AML-193 (cell line): ENCODE measurements around the gene ETFA.
"Not testable (repeated sequence)": the region's sequence is repeated elsewhere in the genome, so short reads cannot be mapped to it uniquely, and the experiment has no call there.

ENCODE experiments used
- DNase-seq, 2 experiments: peaks; one replicate each; lab custom pipeline; 2025; lab: John Stamatoyannopoulos, UW

Gene ETFA

DNA sequence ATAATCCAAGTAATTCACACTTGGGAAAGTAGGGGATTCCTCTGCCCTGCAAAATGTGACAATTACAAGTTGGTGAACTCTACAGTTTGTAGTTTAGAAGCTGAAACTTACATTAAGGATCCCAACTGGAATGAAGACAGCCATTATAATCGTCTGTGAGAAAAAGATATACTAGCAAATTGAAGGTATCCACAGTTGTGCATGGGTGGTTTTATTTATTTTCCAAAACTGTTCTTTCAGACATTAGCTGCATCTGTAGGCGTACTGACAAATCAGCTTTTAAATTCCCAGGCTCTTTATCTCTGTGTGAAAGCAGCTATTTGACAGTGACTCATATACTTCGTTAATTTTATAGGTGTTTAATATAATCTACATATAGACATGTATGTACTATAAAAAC lies 12.8 kb upstream of the ETFA start:
- DNase-seq, result no peak

DNA sequence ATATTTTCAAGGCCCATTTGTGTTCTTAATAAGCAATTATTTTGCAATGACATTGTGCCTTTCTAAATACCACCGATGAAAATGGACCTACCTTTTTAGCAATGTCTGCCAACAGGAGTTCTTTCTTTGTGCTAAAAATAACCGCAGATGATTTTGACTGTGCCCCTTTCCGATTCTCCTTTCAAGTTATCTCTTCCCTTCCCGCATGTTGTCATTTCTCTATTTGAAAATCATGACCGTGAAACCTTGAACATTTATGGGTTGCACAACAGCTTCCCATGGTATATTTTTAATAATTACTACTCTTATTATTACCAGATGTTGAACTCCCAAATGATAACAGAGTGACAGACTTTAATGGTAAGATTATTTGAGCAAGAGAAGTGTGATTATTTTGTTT lies 10.3 kb upstream of the ETFA start:
- DNase-seq, result no peak

DNA sequence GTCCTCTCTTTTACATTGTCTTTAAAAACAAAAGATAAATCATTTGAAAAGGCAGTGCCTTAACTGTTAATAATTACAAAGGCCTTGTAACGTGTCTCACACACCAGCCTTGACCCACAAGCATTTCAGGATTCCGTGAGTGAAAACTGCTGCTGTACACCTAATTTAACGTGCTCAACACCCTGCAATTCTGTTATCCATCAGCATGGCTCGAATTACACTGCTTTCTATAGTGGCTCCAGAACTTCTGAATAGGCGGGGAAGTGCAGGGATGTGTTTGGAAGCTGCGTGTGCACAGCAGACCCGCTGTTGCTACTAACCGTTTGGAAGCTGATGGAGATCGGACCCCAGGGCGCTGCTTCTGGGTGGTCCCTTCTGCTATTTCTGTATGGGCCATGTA lies 9.9 kb upstream of the ETFA start:
- no peak for DNase-seq

DNA sequence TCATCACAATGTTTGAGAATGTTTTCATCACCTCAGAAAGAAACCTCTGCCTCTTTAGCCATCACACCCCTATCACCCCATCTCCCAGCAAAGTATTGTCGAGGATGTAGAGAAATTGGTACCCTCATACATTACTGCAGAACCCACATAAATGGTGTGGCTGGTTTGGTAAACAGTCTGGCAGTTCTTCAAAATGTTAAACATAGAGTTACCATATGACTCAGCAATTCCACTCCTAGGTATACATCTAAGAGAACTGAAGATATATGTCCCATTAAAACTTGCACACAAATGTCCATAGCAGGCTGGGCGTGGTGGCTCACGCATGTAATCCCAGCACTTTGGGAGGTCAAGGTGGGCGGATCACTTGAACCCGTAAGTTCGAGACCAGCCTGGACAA lies 8.7 kb upstream of the ETFA start:
- no peak for DNase-seq

DNA sequence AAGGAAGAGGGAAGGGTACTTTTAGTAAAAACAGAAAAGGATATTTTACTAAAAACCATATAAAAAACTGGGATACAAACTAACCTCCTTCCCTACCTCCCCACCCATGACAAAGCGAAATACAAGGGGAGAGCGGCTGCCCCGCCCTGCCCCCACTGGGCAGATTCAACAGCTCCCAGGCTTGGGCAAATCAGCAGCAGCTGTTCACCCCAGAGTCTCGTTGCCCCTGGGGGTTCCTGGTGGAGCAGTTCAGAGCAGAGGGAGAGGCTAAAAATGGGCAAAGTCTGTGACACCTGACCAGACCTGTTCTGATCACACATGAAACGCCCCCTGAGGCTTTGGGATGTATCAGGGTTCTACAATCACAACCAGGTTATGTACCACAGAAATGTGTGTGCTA lies 2.5 kb upstream of the ETFA start:
- DNase-seq, result no peak

DNA sequence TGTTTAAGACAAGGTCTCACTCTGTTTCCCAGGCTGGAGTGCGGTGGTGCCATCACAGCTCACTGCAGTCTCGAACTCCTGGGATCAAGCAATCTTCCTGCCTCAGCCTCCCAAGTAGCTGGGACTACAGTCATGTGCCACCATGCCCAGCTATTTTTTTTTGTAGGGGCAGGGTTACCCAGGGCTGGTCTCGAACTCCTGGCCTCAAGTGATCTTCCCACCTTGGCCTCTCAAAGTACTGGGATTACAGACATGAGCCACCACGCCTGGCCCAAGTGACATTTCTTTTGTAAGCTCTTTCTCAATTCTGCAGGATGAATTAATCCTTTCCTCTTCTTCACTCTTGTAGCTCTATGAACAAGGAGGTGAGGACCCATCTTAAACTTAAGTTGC lies 1.9 kb upstream of the ETFA start:
- not testable (repeated sequence) for DNase-seq

DNA sequence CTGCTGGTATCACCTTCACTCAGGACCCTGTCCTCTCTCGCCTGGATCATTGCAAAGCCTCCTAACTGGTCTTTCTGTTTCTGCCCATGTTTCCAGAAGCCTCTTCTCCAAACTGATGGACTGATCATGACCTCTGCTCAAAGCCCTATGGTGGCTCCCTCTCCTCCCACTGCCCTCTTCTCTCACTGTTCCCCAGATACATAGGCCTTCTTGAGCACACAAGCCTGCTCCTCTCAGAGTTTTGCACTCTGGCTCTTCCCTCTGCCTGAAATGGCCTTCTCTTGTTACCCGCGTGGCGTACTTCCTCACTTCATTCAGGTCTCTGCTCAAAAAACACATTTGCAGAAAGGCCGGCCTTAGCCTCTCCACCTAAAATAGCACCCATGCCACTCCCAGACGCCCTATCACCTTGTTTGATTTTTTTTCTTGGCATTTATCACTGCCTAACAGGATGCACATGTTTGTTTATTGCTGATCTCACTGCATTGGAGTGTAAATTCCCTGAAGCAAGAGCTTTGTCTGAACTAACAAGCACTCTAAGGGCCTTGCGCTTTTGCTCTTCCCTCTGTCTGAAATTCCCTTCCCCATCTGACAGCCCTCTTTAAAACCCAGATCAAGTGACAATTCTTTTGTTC lies 1.4 kb upstream of the ETFA start:
- no peak for DNase-seq

DNA sequence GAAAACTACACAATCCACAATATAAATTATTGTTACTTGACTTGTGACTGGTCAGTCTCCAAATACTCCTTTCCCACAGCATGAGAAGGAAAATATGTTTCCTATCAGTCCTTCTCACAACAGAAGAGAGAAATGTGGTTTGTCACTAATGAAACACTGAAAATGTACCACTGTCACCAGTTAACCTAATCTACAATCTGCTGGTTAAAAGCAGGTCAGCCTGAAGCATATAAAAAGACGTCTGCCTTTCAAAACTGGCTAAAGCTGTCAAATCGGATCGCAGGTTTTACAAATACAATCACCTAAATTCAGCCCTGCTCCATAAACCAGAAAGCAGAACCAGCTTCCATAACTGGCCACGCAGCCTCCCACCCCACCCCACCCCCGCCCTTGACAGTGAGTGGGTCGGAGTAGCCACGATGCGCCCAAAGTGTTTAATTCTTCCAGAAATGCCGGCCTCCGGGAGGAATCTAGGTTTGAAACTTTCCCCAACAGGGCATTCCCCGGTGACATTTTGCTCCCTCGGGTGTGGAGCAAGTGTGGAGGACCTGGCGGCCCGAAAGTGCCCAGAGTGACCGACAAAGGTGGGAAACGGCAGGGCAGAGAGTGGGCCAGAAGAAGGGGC lies 682 bp downstream of the ETFA start:
- peak; percentile 16 to 35 for DNase-seq

DNA sequence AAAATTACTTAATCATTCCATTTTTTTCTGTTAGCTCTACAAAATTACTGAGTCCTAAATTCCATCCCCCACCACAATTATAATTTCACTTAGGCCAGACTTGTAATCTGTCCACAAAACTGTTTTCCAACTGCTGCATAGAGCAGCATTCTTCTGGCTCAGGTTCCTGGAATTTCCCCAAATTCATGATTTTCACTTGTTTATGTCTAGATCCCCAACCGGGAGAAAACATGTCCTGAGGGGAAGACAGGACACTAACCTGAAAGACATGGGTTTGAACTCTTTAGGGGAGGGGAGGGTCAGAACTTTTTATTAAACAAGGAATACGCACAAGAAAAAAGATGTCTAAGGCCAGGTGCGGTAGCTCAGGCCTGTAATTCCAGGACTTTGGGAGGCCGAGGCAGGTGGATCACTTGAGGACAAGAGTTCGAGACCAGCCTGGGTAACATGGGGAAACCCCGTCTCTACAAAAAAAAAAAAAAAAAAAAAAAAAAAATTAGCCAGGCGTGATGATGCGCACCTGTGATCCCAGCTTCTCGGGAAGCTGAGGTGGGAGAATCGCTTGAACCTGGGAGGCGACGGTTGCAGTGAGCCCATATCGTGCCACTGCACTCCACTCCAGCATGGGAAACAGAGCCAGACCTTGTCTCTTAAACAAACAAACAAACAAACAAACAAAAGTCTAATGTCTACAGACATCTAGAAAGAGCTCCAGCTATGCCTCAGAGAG lies 1.5 kb downstream of the ETFA start:
- DNase-seq, result no peak

DNA sequence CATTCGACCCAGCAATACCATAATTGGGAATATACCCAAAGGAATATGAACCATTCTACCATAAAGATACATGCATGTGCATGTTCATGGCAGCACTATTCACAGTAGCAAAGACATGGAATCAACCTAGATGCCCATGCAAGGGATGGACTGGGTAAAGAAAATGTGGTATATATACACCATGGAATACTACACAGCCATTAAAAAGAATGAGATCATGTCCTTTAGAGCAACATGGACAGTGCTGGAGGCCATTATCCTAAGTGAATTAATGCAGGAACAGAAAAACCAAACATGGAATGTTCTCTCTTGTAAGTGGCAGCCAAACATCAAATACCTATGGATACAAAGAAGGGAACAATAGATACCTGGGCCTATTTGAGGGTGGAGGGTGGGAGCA lies 7.4 kb downstream of the ETFA start:
- DNase-seq, result no peak

DNA sequence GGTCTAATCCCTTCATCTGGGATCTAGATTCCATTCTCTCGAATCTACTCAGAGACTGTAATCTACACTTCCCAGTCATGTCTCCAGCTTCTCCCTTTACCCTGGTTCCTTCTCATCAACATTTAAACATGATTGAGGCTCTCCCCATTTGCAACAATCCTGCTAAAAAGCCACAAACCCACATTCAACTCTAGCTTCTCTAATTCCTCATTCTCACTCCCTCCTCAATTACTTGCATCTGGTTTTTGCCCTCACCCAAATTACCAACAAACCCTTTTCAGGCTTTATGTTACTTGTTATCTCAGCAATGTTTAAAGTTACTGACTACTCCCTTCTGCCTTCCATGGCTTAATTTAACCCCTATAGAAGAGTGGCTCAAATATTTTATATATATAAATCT lies 11.5 kb downstream of the ETFA start:
- peak; percentile 47 to 57 for DNase-seq

DNA sequence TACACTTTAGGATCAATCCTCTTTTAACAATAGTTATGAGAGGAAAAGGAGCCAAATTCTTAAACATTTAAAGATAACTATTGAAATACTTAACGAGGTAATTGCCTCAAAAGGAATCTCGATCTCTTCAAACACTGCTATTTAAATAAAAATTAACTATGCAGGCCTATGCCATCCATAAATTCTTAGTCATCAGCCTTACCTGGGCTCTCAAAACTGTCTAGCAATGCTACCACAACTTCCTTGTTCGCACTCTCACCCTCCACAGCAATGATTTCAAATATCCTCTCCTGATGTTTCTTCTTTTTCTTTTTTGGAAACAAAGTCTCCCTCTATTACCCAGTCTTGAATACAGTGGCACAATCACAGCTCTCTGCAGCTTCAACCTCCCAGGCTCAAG lies 12.3 kb downstream of the ETFA start:
- no peak for DNase-seq

DNA sequence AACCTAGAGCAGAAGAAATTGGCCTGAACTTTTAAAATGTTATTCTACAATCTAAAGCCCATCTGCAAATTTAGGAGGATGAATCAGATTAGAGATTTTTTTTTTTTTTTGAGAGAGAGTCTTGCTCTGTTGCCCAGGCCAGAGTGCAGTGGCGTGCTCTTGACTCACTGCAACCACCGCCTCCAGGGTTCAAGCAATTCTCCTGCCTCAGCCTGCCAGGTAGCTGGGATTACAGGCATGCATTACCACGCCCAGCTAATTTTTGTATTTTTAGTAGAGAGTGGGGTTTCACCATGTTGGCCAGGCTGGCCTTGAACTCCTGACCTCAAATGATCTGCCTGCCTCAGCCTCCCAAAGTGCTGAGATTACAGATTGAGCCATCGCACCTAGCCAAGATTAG lies 13.3 kb downstream of the ETFA start:
- DNase-seq, result not testable (repeated sequence)

DNA sequence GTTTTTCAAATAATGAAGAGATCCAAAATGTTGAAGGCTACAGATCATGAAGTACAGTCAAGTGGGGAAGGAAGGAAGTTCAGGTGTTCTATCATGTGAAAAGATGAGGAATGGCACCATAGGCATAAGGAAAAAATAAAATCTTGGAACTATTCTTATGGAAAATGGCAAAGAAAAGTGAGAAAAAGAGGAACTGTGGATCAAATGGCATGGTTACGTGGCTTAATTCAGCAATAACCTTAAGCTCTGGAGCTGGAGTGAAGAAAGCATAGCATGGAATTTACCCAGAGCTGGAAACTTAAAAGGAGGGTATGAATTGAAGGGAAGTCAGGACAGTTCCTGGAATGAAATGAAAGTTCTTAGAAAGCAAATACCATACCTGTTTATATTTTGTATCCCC lies 14.4 kb downstream of the ETFA start:
- DNase-seq, result no peak

DNA sequence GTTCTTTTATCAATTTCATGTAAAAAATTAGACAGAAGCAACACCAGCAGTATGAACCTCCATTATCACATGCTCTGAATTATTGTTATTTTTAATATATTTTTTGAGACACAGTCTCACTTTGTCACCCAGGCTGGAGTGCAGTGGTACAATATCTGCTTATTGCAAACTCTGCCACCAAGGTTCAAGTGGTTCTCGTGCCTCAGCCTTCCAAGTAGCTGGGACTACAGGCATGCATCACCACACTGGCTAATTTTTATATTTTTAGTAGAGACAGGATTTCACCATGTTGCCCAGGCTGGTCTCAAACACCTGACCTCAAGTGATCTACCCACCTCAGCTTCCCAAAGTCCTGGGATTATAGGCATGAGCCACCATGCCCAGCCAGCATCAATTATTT lies 16.8 kb downstream of the ETFA start:
- not testable (repeated sequence) for DNase-seq

DNA sequence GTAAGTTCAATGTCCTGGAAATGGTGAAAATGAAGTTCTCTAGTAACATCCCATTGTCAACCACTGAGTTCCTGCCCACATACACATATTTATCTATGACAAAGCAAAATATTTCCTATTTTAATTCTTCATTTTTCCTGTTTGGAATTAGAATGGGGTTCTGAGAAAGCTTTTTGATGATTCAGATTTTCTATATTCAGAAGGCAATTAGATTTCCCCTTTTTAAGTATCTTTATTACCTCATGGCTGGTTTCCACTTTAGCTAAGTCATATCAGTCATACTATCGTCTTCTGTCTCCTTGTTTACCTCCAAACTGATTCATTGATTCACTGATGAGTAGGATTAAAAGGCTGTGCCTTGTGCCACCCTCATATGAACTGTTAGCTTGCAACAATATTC lies 17.9 kb downstream of the ETFA start:
- DNase-seq, result no peak

DNA sequence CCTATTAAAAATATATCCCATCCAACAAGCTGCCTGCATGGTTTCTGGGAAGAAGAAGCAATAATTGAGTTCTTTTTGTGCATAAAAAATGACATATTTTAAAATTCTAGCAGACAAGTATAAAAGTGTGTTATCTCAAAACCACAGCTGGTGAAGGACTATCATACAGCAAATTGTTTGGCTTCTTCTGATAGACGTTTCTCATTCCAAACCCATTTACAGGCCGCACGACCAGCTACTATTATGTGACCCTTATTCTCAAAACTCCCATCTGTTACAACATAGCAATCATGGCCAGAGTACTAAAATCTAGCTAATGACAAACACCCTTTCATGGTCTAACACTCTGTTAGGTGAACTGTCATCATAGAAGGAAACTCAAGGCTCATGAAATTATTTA lies 21.7 kb downstream of the ETFA start:
- DNase-seq, result no peak

DNA sequence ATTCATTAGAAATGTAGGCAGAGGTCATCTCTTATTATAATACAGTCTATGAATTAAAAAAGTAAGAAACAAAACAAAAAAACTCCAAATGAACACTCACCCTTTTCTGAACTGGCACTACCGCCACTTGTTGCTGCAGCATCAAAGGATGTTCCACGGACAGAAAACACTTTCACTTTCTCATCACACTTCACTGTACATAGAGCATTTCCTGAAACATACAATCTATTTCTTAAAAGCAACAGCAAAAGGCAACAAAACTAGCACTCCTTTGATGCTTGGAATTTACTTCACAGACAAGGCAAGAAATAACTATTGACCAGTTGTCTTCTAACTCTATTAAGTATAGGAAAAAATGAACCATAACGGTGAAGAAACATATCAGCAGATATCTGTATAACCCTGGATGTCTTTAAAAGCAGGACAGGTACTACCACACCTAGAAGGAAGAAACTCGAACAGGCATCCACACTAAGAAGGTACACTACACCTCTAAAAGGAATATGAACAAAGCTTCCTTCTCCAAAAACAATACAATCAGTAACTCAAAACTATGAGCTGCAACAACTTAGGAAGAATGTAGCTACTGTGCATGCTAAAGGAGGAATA lies 24.9 kb downstream of the ETFA start:
- DNase-seq, result no peak

DNA sequence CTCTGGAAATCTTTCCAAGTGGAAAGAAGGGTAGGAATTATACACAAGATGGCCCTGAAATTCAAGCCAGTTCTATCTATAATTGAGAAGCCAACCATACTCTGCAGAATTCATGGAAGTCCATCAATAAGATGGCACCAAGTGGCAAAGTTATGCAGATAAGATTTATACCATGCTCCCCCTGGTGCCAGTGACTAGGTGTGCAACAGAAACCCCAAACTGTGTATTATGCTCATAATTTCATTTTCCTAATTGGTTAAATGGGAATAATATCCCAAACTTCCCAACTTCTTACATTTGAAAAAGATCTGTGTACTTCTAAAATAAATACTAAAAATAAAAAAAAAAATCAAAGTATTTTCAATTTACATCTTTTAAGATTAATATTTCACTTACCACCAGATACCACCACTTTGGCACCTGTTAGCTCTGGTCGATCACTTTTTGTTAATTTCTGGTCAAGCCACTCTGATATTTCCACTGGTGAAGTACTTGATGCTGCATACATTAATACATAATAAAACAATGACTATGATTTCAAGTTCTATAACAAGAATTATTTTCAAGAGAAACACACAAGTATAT lies 25.9 kb downstream of the ETFA start:
- DNase-seq, result peak in 1 of 2 experiments; percentile 27

DNA sequence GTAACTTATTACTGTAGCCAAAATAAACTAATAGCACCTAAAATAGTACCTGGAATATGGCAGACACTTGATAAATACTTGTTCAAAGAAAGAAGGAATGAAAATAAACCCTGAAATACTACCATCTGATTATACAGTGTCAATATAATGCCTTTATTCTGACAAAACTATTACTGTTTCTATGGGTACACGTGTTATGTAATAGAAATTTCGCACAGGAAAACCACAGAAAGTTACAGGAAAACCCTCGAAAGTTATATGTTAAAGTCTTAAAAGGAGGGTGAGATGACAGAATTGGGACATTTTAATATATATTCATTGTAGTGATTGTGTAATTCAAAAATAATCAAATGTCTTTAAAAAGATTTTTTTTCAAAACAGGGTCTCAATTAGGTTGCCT lies 28.8 kb downstream of the ETFA start:
- peak; percentile 42 to 46 for DNase-seq

DNA sequence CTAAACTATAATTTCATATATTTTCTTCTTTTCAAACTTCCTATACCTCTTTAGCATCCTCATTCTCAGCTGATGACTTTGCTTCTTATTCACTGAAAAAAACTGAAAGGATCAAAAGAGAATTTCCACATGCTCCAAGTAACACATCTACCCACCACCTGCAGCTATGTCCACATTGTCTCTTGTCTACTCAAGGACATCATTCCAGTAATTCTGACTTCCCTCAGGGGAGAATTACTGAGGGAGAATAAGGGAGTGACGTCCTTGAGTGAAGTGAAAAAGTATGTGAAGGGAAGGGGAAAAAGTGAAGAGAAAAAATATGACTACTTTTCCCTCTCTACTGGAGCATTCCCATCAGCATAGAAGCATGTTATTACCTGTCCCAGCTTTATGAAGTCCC lies 32.6 kb downstream of the ETFA start:
- DNase-seq, result no peak

DNA sequence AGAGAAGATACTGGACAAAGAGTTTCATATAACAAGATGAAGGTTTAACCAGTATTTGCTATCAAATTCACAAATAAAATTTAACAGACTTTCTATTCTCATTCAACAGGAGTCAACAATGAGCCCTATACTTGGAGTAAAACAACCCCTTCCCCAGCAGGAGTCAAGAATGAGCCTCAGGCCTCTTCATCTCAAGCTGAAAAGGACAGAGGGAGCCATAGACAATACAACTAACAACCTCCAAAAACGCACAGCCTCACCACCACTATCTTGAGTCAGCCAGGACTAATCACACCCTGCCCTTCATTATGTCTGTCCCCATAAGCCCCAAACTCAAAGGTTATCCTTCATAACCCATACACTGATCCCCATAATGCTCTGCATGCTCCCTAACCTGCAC lies 36.4 kb downstream of the ETFA start:
- no peak for DNase-seq

DNA sequence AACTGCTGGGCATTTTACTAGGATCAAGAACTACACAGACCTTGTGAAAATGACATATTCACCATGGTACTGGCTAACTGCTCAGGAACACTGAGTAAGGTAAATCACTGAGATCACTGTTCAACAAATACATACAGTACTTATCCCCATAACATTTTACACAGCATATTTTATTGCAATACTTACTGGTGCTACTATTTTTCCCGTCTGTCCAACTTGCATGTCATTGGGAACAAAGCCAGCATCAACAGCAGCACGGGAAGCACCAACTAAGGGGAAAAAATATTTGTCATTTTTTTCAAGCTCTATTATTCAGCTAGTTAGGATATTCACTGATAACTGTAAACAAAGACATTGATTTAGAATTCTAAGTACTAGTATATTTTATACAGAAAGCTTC lies 37.0 kb downstream of the ETFA start:
- DNase-seq, result no peak
